ENCODE results near the gene SLC45A2.

The SLC45A2 gene

DNA sequence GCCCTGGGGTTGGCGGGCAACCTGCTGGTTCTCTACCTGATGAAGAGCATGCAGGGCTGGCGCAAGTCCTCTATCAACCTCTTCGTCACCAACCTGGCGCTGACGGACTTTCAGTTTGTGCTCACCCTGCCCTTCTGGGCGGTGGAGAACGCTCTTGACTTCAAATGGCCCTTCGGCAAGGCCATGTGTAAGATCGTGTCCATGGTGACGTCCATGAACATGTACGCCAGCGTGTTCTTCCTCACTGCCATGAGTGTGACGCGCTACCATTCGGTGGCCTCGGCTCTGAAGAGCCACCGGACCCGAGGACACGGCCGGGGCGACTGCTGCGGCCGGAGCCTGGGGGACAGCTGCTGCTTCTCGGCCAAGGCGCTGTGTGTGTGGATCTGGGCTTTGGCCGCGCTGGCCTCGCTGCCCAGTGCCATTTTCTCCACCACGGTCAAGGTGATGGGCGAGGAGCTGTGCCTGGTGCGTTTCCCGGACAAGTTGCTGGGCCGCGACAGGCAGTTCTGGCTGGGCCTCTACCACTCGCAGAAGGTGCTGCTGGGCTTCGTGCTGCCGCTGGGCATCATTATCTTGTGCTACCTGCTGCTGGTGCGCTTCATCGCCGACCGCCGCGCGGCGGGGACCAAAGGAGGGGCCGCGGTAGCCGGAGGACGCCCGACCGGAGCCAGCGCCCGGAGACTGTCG lies 47.3 kb downstream of the SLC45A2 start:
- no peak for DNase-seq (ENCODE audit: low read depth, low spot score)
- no peak overlapping the region for H3K4me3 ChIP-seq (ENCODE audit: insufficient read length, low read depth)
- H3K4me1 ChIP-seq (ENCODE audit: insufficient read depth, insufficient read length) = no peaks in the 10 kb centered on the region
- H3K36me3 ChIP-seq (ENCODE audit: insufficient read depth, insufficient read length, low read length) = no peaks in the 10 kb centered on the region
- H3K9ac ChIP-seq (ENCODE audit: insufficient read length, low read depth) = no peak overlapping the region
- peaks cover 31% of the 10 kb centered on the region for H3K27me3 ChIP-seq (ENCODE audit: insufficient read depth, insufficient read length)
- no peaks in the 10 kb centered on the region for H3K9me3 ChIP-seq (ENCODE audit: insufficient read depth, low read length)
- TF ChIP-seq SUZ12 (IDR thresholded peaks at IDR 0.05; ENCODE audit: extremely low read depth, insufficient read depth, insufficient read length) (no peak), ZNF274 (IDR thresholded peaks at IDR 0.05; ENCODE audit: low read depth, low read length) (no peak), YY1 (IDR thresholded peaks at IDR 0.05; ENCODE audit: insufficient read depth, insufficient read length) (no peak)

DNA sequence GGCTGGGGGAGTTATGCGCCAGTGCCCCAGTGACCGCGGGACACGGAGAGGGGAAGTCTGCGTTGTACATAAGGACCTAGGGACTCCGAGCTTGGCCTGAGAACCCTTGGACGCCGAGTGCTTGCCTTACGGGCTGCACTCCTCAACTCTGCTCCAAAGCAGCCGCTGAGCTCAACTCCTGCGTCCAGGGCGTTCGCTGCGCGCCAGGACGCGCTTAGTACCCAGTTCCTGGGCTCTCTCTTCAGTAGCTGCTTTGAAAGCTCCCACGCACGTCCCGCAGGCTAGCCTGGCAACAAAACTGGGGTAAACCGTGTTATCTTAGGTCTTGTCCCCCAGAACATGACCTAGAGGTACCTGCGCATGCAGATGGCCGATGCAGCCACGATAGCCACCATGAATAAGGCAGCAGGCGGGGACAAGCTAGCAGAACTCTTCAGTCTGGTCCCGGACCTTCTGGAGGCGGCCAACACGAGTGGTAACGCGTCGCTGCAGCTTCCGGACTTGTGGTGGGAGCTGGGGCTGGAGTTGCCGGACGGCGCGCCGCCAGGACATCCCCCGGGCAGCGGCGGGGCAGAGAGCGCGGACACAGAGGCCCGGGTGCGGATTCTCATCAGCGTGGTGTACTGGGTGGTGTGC lies 48.0 kb downstream of the SLC45A2 start, which contains the start of gene RXFP3:
Gene RXFP3, plus strand, starts transcription at position 6 of the 636 bp plus-strand sequence. Its CDS starts 355 bp downstream, at position 361.
- no peak for TF ChIP-seq ZNF274 (IDR thresholded peaks at IDR 0.05; ENCODE audit: low read depth, low read length)
- TF ChIP-seq YY1 (IDR thresholded peaks at IDR 0.05; ENCODE audit: insufficient read depth, insufficient read length) = no peak
- TF ChIP-seq SUZ12 (IDR thresholded peaks at IDR 0.05; ENCODE audit: extremely low read depth, insufficient read depth, insufficient read length) = no peak
- Histone ChIP-seq H3K9me3 (ENCODE audit: insufficient read depth, low read length) (no peaks in the 10 kb centered on the region), H3K36me3 (ENCODE audit: insufficient read depth, insufficient read length, low read length) (no peaks in the 10 kb centered on the region), H3K4me3 (ENCODE audit: insufficient read length, low read depth) (peak within 1 kb of the TSS; percentile 54), H3K27me3 (ENCODE audit: insufficient read depth, insufficient read length) (peaks cover 31% of the 10 kb centered on the region), H3K4me1 (ENCODE audit: insufficient read depth, insufficient read length) (no peaks in the 10 kb centered on the region), H3K9ac (ENCODE audit: insufficient read length, low read depth) (peak within 1 kb of the TSS; percentile 42)
- DNase-seq (ENCODE audit: low read depth, low spot score) = no peak

DNA sequence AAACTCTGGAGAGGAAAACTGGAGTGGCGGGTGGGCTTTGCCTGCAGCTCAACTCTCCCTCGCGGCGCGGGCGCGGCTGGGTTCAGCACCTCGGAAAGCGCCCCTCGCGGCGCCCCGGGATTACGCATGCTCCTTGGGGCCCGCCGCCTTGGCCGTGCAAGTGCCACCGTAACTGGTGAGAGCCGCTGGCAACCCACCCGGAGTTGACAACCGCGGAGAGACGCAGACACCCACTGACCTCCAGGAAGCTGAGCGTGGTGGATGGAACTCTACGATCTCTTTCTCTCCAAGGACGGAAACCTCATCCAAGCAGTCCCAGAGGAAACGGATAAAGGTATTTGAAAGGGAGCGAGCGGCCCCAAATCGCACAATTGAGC lies 48.5 kb downstream of the SLC45A2 start:
- DNase-seq (ENCODE audit: low read depth, low spot score) = peak; percentile 40
- Histone ChIP-seq H3K36me3 (ENCODE audit: insufficient read depth, insufficient read length, low read length) (no peaks in the 10 kb centered on the region), H3K9me3 (ENCODE audit: insufficient read depth, low read length) (no peaks in the 10 kb centered on the region), H3K4me3 (ENCODE audit: insufficient read length, low read depth) (peak overlapping the region; percentile 54), H3K4me1 (ENCODE audit: insufficient read depth, insufficient read length) (no peaks in the 10 kb centered on the region), H3K9ac (ENCODE audit: insufficient read length, low read depth) (peak overlapping the region; percentile 42), H3K27me3 (ENCODE audit: insufficient read depth, insufficient read length) (peaks cover 31% of the 10 kb centered on the region)
- no peak for TF ChIP-seq ZNF274 (IDR thresholded peaks at IDR 0.05; ENCODE audit: low read depth, low read length)
- TF ChIP-seq YY1 (IDR thresholded peaks at IDR 0.05; ENCODE audit: insufficient read depth, insufficient read length) = no peak
- no peak for TF ChIP-seq SUZ12 (IDR thresholded peaks at IDR 0.05; ENCODE audit: extremely low read depth, insufficient read depth, insufficient read length)

DNA sequence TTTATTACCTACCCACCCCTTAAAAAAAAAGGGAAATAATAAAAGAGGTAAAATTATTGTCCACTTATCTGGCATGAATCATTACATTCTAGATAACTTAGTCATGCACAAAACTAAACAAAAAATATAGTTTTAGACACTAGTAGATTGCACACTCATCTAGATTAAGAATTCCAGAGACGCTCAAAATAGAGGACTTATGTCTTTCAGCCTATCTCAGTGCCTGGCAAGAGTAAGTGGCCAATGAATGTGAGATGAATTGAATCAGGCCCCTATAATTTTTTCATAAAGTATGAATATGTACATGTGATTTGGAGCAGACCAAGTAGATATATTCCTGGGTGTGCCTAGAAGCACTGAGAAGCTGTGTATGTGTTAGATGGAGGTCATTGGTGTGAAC lies 50.3 kb downstream of the SLC45A2 start:
- H3K9ac ChIP-seq (ENCODE audit: insufficient read length, low read depth) = no peak overlapping the region
- no peak for DNase-seq (ENCODE audit: low read depth, low spot score)

DNA sequence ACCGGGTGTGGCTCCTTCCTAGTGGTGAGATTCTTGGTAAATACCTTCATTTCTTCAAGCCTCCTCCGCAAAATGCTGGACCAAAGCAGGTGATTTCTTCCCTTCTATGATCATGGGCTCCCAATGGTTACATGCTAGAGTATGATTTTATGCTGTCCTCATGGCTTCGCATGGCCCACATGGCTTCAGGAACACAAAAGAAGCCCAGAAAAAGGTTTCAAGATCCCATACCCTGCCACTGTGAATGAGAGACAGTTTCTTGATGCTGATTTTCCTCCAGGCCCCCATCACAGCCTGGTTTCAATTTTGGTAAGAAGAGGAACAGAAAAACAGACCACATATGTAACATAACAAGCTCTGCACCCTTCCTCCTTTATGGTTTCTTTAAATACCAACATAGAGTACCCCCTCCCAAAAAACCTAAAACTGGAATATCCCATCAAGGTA lies 50.7 kb downstream of the SLC45A2 start:
- no peak for TF ChIP-seq ZNF274 (IDR thresholded peaks at IDR 0.05; ENCODE audit: low read depth, low read length)
- TF ChIP-seq SUZ12 (IDR thresholded peaks at IDR 0.05; ENCODE audit: extremely low read depth, insufficient read depth, insufficient read length) = no peak
- no peak for TF ChIP-seq YY1 (IDR thresholded peaks at IDR 0.05; ENCODE audit: insufficient read depth, insufficient read length)
- H3K9me3 ChIP-seq (ENCODE audit: insufficient read depth, low read length) = no peaks in the 10 kb centered on the region
- H3K27me3 ChIP-seq (ENCODE audit: insufficient read depth, insufficient read length) = peaks cover 31% of the 10 kb centered on the region
- DNase-seq (ENCODE audit: low read depth, low spot score) = no peak
- H3K9ac ChIP-seq (ENCODE audit: insufficient read length, low read depth) = no peak overlapping the region
- H3K4me1 ChIP-seq (ENCODE audit: insufficient read depth, insufficient read length) = no peaks in the 10 kb centered on the region
- no peak overlapping the region for H3K4me3 ChIP-seq (ENCODE audit: insufficient read length, low read depth)
- no peaks in the 10 kb centered on the region for H3K36me3 ChIP-seq (ENCODE audit: insufficient read depth, insufficient read length, low read length)

More for the DNA sequence above, 50.3 kb downstream of the SLC45A2 start:
- Histone ChIP-seq H3K27me3 (ENCODE audit: insufficient read depth, insufficient read length) (peaks cover 31% of the 10 kb centered on the region), H3K36me3 (ENCODE audit: insufficient read depth, insufficient read length, low read length) (no peaks in the 10 kb centered on the region), H3K4me1 (ENCODE audit: insufficient read depth, insufficient read length) (no peaks in the 10 kb centered on the region), H3K9me3 (ENCODE audit: insufficient read depth, low read length) (no peaks in the 10 kb centered on the region), H3K4me3 (ENCODE audit: insufficient read length, low read depth) (no peak overlapping the region)
- TF ChIP-seq SUZ12 (IDR thresholded peaks at IDR 0.05; ENCODE audit: extremely low read depth, insufficient read depth, insufficient read length) (no peak), YY1 (IDR thresholded peaks at IDR 0.05; ENCODE audit: insufficient read depth, insufficient read length) (no peak), ZNF274 (IDR thresholded peaks at IDR 0.05; ENCODE audit: low read depth, low read length) (no peak)

DNA sequence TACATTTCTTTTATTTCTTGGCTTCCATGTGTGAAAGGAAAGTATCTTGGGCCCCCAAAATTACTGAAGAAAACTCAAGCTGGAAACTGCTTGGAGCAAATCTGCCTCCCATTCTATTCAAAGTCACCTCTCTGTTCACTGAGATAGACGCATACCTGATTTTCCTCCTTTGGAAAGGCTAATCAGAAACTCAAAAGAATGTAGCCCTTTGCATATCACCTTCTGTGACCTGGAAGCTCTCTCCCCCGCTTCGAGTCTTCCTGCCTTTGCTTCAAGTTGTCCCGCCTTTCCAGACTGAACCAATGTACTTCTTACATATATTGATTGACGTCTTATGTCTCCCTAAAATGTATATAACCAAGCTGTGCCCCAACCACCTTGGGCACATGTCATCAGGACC lies 53.4 kb downstream of the SLC45A2 start:
- no peaks in the 10 kb centered on the region for H3K4me1 ChIP-seq (ENCODE audit: insufficient read depth, insufficient read length)
- H3K4me3 ChIP-seq (ENCODE audit: insufficient read length, low read depth) = no peak overlapping the region
- no peak overlapping the region for H3K9ac ChIP-seq (ENCODE audit: insufficient read length, low read depth)
- H3K27me3 ChIP-seq (ENCODE audit: insufficient read depth, insufficient read length) = peaks cover 12% of the 10 kb centered on the region
- H3K9me3 ChIP-seq (ENCODE audit: insufficient read depth, low read length) = no peaks in the 10 kb centered on the region
- no peaks in the 10 kb centered on the region for H3K36me3 ChIP-seq (ENCODE audit: insufficient read depth, insufficient read length, low read length)
- TF ChIP-seq ZNF274 (IDR thresholded peaks at IDR 0.05; ENCODE audit: low read depth, low read length) = no peak
- TF ChIP-seq SUZ12 (IDR thresholded peaks at IDR 0.05; ENCODE audit: extremely low read depth, insufficient read depth, insufficient read length) = no peak
- no peak for TF ChIP-seq YY1 (IDR thresholded peaks at IDR 0.05; ENCODE audit: insufficient read depth, insufficient read length)
- DNase-seq (ENCODE audit: low read depth, low spot score) = peak; percentile 20
